PFSK-1 (cell line): ENCODE measurements around the gene PLAAT3.

Experiments
- POLR2AphosphoS5 ChIP-seq: IDR thresholded peaks from 2 replicates; pipeline ENCODE4 v1.6.1; 2012; ENCODE audit warnings: low read depth, mild to moderate bottlenecking, control low read depth, low read length, moderate library complexity
- SIN3A ChIP-seq: IDR thresholded peaks from 2 replicates; pipeline ENCODE4 v1.6.1; 2012; ENCODE audit warnings: mild to moderate bottlenecking, low read length, moderate library complexity, borderline replicate concordance; ENCODE audit not compliant: insufficient read depth
- TAF1 ChIP-seq: IDR thresholded peaks from 2 replicates; pipeline ENCODE4 v1.6.1; 2012; ENCODE audit warnings: low read length, control low read depth, borderline replicate concordance; ENCODE audit not compliant: insufficient read depth
- TF ChIP-seq, protein P1 (sequence below), 2 experiments: IDR thresholded peaks; 2 replicates each; pipeline versions ENCODE4 v1.6.1 to v1.8.0; 2011 to 2012; ENCODE audit warnings: low read depth in 2 of 2, low read length in 2 of 2, control low read depth in 1 of 2, inconsistent platforms in 1 of 2, mild to moderate bottlenecking in 1 of 2, moderate library complexity in 1 of 2; ENCODE audit not compliant: insufficient read depth in 1 of 2

- TF ChIP-seq, protein P1, sequence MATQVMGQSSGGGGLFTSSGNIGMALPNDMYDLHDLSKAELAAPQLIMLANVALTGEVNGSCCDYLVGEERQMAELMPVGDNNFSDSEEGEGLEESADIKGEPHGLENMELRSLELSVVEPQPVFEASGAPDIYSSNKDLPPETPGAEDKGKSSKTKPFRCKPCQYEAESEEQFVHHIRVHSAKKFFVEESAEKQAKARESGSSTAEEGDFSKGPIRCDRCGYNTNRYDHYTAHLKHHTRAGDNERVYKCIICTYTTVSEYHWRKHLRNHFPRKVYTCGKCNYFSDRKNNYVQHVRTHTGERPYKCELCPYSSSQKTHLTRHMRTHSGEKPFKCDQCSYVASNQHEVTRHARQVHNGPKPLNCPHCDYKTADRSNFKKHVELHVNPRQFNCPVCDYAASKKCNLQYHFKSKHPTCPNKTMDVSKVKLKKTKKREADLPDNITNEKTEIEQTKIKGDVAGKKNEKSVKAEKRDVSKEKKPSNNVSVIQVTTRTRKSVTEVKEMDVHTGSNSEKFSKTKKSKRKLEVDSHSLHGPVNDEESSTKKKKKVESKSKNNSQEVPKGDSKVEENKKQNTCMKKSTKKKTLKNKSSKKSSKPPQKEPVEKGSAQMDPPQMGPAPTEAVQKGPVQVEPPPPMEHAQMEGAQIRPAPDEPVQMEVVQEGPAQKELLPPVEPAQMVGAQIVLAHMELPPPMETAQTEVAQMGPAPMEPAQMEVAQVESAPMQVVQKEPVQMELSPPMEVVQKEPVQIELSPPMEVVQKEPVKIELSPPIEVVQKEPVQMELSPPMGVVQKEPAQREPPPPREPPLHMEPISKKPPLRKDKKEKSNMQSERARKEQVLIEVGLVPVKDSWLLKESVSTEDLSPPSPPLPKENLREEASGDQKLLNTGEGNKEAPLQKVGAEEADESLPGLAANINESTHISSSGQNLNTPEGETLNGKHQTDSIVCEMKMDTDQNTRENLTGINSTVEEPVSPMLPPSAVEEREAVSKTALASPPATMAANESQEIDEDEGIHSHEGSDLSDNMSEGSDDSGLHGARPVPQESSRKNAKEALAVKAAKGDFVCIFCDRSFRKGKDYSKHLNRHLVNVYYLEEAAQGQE (IDR thresholded peaks at IDR 0.05; ENCODE audit: insufficient read depth in 1 of 2, low read depth in 2 of 2, low read length in 2 of 2), result no peak
- no peak for TF ChIP-seq SIN3A
- no peak for TF ChIP-seq POLR2AphosphoS5
- TF ChIP-seq TAF1, result no peak
Measured at GRCh38 chr11:63552921-63553320, 61.3 kb downstream of the PLAAT3 start.
